MM.1S (cell line): ENCODE measurements around the gene TEKT2.

ENCODE experiments used
- EZH2phosphoT487 ChIP-seq: fragments of 300-600 bp; sonication (generic); IDR thresholded peaks from 2 replicates; pipeline ENCODE4 v1.6.1; 2018; ENCODE audit warnings: antibody characterized with exemption, low read length
- TF ChIP-seq, protein P1 (sequence below): fragments of 300-600 bp; sonication (generic); IDR thresholded peaks from 2 replicates; pipeline ENCODE4 v1.5.1; 2016; ENCODE audit warnings: antibody characterized with exemption, low read length, mixed read lengths

DNA sequence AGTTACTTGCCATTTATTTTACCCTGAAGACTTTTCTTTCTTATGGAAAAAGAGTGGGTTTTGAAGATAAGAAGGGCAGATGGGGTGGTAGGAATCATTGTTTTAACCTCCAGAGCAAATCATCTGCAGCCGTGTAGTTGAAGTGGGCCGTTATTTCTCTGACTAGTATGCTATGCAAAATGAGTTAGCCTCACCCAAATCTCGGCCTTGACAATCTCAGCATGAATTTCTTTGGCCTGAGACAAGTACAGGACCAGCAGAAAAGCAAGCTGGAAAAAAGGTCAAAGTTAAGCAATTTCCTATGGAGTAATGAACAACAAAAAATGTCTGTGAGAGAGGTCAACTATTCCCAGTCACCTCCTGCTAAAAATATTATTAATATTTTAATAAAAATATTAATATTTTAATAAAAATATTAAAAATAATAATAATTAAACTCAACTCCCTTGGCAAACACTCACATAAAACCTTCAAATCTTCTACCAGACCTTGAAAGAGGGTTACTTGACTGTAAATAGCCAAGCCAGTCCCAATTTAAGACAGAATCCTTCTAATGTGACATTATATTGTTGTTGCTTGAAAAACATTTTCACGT, 6.8 kb upstream of the TEKT2 start:
- TF ChIP-seq, protein P1, sequence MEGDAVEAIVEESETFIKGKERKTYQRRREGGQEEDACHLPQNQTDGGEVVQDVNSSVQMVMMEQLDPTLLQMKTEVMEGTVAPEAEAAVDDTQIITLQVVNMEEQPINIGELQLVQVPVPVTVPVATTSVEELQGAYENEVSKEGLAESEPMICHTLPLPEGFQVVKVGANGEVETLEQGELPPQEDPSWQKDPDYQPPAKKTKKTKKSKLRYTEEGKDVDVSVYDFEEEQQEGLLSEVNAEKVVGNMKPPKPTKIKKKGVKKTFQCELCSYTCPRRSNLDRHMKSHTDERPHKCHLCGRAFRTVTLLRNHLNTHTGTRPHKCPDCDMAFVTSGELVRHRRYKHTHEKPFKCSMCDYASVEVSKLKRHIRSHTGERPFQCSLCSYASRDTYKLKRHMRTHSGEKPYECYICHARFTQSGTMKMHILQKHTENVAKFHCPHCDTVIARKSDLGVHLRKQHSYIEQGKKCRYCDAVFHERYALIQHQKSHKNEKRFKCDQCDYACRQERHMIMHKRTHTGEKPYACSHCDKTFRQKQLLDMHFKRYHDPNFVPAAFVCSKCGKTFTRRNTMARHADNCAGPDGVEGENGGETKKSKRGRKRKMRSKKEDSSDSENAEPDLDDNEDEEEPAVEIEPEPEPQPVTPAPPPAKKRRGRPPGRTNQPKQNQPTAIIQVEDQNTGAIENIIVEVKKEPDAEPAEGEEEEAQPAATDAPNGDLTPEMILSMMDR = no peak
- TF ChIP-seq EZH2phosphoT487 = no peak
